GM21717 (cell line): ENCODE results near the gene ALS2.
"Not testable (repeated sequence)": the region's sequence is repeated elsewhere in the genome, so short reads cannot be mapped to it uniquely, and the experiment has no call there.

ENCODE experiments used
- ATAC-seq: cut with Tn5 transposase; IDR thresholded peaks from one replicate; pipeline ENCODE4 v1.9.1; 2021; ENCODE audit warnings: mild to moderate bottlenecking, moderate library complexity; ENCODE audit not compliant: unreplicated experiment

Gene ALS2

DNA sequence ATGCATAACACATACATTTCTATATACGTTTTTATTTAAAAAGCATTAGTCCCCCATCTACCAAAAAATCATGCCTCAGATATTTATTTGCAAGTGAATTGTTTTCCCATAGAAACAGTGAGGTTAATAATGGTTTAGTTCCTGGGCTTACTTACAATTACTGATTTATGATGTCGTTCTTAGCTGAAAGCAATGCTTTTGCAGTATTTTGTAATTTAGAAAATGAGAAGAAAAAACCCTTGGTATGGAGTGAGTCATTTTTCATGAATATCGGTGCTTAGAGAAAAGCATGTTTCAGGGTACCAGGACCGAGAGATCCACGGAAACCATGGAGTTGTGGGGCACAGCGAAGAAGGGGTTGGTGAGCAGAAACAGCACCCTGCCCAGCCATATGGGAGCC, 13.6 kb upstream of the ALS2 start:
- no peak for ATAC-seq

DNA sequence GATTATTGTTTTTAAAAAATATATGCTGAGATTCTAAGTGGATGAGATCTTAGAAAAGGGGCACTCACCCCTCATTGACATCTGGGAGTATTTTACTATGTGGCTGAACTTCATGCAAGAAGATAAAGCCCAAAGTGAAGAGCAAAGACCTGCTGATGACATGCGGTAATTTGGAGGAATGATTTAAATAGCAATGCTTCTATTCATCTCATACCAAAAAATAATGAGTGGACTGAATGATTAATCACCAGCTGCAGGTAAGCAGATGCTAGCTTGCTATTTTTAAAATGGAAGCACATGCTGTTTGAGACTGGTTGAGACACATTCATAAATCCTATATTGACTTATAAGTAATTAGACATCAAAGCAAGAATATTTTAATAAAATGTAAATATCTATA, 12.9 kb upstream of the ALS2 start:
- ATAC-seq: no peak

DNA sequence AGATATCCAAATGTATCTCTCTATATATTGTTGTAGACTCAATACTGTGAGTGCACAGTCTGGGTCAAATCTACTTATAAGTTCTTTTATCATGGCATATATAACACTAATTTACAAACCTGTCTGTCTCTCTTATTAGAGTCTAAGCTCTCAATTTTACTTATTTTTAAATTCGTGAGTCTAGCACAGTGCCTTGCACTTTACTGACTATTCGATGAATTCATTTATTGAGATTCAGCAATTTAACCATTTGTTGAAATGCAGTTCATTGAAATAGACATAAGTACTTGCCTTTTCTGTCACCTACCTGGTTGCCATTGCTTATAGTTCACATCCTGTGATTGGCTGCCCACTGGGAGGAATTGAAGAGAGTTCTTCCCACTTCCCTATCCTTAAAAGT, 10.3 kb upstream of the ALS2 start:
- no peak for ATAC-seq

DNA sequence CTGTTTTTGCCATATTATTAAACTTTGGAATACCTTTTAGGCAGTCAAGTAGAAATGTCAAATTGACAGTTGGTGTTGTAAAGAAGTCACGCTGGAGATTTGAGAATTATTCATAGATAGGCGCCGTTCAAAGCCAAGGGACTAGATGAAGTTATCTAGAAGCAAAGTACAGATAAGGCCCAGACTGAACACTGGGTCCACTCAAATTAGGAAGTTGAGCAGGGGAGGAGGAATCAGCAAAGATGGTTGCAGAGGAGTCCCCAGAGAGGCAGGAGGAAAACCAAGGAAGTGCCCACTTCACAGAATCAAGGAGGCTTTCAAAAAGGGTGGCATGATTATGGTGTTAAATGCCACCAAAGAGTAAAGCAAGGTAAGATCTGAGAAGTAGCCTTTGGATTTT, 9.6 kb upstream of the ALS2 start:
- ATAC-seq: no peak

DNA sequence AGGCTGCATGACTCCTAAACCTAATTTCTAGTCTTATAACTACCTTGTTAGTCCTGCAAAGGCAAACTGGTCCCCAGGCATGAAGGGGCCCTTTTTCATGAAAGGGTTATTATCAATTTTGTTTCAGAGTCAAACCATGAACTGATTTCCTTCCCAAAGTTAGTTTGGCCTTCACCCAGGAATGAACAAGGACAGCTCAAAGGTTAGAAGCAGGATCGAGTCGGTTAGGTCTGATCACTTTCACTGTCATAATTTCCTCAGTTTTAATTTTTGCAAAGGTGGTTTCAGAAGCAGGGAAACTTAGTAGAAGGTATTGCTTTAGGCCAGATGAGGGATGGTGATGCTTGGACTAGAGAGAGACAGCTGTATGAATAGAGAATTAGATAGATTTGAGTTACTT, 8.7 kb upstream of the ALS2 start:
- no peak for ATAC-seq

DNA sequence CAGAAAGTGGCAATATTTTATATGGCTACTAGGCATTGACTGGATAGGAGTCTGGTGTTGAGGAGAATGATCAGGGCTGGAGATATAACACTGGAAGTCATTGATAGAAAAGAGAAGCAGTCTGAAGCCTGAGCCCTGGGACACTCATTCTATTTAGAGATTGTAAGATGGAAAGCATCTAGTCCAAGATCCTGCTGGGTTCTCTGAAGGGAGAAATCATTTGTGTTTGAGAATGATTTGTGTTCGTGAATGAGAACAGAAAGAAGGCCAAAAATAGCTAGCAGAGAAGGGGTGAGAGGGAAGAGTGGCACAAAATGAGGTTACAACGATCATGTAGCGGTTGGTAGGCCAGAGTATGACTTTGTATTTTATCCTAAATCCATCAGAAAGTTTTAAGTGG, 7.6 kb upstream of the ALS2 start:
- ATAC-seq: no peak

DNA sequence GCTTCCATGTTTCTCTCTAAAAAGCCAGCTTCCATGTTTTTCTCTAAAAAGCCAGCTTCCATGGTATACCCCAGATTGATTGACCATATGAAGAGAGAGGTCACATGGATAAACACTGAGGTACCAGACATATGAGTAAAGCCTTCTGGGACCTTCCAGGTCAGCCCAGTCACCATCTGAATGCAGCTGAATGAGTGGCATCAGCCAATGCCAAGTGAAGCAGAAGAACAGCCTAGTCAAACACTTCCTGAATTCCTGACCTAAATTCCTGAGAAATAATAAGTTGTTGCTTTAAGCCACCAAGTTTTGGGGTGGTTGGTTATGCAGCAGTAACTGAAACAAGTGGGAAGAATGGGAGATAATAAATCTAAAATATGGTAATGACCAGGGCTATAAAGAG, 5.7 kb upstream of the ALS2 start:
- no peak for ATAC-seq

DNA sequence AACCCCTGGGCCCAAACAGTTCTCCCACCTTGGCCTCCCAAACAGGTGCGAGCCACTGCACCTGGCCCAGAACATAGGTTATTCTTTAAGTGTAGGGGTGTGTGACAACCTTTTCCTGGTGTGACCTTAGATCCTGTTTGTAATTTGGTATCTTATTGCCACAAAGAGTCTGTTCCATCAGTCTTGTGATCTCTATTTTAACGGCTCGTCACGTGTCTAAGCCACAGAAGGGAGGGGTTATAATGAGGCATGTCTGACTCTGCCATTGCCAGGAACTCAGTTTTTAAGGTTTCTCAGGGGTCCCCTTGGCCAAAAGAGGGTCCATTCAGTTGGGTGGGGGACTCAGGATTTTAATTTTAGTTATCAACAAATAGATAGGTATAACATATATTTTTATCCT, 4.4 kb upstream of the ALS2 start:
- no peak for ATAC-seq

DNA sequence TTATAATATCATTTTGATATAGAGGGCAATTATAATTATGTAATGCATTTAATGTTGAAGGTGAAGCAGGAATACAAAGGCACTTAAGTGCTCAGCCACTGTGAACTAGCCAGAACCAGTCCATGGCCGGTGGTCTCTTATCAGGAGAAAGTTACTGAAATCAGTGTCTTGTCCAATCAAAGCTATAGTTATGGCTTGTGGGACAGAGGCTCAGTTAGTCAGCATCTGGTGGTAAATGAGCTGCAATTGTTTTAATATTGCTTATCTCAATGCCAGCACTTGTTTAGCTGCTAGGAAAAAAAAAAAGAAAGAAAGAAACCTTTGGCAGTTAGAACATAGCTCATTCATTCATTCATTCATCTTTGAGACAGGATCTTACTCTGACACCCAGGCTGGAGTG, 3.8 kb upstream of the ALS2 start:
- ATAC-seq: no peak

DNA sequence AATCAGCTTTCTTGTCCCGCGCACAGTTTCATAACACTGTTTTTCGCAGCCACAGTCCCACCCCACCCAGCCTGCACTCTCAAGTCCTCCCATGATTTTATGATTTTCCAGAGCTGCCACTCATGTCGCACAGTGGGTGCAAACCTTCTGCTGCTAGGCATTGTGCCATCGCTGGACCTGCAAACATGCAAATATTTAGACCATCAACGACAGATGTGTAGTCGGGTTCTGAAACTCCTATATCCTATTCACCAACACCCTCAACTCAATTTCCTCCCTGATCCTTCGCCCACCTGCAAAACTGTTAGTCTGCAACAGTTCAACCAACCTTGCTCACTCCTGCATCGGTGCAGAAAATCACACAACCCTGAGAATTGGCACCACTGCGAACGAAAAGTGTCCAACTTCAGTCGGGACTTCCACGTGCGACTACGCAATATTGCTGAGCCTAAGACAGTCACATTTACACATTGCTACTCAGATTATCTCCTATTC, 871 bp upstream of the ALS2 start:
- ATAC-seq: peak; percentile 5

DNA sequence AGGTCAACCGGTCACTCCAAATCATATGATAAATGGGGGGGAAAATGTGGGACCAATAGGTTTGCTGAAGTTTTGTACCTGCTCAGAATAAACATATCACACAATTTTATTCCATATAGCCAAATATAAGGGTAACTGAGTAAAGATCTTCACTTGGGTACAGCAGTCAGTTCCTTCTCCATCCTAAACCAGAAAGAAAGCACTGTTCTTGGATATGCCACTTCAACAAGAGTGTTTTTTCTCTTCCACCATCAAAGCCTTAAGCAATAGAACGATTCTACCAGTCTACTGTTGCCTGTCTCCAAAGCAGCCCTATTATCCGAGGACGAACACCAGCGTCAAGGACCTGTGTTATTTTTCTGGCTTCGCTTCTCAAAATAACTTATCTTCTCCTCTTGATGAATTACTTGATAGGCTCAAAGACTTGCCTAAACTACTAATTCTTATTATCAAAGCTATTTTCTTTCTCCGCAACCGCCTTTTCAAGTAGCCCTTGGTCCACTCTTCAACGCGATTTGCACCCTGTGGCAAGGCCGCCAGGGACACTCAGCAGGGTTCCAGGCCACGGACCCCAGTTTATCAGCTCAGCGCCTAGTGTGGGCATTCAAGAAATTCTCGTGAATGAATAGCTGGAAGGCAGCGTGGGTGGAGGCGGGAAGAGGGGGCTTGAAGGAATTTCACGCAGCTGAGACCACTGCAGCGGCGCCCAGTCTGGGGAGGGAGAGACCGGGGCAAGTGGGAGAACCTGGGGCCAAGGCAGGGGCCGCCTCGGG, 646 bp downstream of the ALS2 start:
- ATAC-seq: no peak

DNA sequence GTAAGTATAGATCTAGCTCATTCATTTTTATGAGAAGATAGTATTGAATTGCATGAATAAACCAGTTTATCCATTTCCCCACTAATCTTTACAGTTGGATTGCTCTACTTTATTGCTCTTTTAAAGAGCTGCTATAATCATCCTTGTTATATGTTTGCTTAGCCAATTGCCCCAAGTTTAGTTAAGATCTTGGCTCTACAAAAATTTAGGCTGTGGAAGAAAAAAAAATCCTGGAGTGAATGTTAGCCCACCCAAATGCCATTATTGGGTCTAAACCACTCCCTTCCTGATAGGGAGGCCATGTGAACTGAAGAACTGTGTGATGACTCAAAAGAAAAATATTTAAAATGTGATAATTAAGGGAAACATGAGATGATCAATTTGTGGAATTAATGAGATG, 2.9 kb downstream of the ALS2 start:
- no peak for ATAC-seq

DNA sequence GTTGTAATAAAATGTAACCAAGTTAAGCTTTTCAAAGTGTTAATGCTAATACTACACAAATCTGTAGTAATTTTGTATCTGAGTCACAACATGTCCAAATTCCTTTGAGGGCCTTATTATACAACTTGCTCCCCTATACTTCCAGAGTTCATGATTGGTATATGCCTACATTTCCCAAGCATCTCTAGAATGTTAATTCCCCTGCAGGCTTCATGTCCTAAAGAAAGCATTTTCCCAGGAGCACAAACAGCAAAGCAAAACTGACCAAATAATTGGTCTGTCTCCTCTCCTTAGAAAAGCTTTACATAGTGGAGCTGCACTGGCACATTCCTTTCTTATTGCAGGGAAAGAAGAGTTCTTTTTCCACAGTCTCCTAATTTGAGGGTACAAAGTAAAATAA, 3.7 kb downstream of the ALS2 start:
- no peak for ATAC-seq

DNA sequence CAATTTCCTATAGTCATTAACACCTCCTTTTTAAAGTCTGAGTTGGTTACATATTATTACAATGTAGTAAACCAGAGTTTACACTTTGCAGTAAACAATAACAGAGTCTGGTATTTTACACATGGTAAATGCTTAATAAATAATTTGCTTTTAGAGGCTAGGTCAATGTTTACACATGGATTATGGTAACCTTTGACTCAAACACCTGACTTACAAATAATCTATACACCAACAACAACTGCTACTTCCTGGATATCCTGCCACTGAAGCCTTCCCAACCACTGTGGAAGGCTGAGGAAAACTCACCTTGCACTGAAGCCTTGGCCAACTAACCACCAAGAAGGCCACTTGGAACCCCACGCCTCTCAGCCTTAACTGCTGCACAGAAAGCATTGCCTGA, 5.4 kb downstream of the ALS2 start:
- ATAC-seq: no peak

DNA sequence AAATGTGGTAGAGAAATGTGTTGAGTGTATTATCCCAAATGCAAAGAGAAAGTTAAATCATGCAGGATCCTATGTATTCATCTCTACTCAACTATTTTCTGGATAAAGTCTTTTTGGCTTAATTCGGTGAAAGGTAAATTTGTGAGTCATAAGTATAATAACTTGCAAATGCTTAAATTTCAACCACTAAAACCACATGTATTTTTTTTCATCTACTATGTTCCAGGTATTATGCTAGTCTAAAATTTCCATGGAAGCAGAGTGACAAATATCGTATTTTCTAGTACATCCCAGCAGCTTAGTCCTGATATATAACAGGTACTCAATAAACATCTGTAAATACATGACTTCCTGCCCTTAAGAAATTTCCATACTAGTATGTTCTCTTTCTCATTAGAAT, 6.2 kb downstream of the ALS2 start:
- no peak for ATAC-seq

DNA sequence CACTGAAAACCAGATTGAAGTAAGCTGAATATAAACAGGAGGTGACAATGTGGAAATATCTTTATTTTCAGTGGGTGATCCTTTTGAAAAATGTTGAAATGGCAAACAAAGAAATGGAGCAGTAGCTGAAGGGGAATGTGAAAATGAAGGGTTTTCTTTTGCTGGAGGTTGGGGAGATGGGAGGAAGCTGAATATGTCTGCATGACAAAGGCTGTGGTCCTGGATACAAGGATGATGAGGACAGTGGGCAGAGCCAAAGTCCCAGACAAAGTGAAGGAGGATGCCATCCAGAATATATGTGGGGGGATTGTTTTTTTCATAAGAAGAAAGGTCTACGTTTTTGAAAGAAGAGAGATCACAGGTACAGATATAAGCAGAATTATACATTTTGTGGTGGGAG, 6.7 kb downstream of the ALS2 start:
- no peak for ATAC-seq

DNA sequence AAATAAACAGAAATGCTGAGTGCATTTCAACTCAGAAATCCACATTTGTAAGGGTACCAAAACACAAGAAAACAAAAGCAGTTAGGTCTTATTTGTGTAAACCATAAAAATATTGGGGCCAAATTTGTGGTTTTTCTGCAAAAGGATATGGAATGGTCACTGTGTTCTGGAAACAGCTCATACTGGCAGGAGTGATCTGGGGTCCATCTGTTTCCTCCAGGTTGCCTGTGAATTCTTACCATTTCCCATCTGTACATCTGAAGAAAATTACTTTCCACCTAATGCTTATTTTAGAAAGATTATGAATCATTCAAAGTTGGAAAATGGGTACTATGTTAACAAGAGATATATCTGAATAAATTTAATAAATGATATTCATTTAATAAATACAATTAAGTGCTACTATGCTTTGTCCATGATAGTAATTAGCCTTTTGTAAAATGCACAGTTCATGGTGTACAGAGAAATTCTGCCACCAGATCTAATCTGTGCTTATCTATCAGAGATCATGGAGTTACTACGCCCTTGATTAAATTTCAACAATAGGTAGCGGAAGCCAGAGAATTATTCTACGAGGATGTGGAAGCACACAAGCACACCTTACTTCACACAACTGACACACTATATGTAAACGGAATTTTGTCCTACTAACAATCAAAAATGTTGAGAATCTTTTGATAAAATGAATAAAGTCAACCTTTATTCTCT, 10.9 kb downstream of the ALS2 start:
- ATAC-seq: no peak

DNA sequence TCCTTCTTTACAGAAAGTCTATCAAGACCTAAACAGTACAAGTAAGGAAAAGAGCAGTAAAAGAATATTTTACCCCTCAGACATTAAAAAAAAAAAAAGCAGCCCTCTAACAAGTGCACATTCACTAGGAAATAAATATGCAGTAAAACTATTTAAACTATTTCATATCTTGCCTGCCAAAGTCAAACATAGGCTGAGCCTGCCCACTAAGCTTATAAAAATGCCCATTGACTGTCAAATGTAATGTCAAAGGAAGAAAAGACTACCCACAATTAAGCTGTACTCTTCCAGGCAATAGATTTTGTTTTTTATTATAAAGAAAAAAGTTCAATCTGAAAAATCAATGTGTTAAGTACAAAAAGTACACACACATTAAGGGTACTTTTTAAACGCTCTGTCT, 11.8 kb downstream of the ALS2 start:
- no peak for ATAC-seq

DNA sequence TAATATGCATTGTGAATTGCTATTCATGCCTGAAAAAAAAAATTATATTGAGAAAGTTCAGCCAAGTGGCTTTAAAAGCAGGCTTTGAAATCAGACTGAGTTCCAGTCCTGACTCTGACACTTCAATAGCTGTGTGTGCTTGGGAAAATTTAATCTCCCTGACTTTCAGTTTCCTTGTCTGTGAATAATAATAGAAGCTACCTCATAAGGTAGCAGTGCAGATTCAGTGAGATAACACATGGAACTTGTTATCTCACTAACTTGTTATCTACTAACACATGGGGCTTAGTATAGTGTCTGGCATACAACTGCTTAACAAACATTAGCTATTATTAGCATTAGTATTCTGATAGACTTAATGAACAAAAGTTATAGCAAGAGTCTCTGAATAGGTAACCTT, 14.9 kb downstream of the ALS2 start:
- no peak for ATAC-seq

DNA sequence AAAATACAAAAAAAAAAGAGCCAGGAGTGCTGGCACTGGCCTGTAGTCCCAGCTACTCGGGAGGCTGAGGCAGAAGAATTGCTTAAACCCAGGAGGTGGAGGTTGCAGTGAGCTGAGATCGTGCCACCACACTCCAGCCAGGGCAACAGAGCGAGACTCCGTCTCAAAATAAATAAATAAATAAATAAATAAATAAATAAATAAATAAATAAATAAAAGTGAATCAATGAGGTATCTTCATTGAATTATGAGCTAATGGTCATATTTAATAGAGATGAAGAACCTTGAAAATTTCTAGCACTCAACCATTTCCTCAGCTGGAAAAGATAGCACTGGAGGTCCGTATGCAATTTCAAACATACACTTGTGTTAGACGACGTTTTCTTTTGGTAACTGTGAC, 16.3 kb downstream of the ALS2 start:
- ATAC-seq: not testable (repeated sequence)

DNA sequence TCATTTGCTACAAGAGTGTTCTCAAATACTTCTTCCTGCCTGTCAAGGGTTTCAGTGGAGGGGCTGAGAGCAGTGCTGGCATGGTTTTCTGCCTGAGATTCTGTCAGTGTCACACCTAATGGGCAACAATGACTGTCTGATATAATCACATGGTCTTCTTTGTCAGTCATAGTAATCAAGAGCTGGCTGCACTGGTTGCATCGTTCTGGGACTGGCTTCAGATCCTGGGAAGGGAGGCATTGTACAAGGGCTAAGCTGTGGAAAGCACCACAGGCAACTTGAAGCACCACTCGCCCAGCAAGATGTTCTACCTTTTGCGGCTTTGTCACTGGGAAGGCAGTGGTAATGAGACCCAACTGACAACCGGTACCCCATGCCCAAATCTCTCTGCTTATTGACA, 19.6 kb downstream of the ALS2 start:
- no peak for ATAC-seq

DNA sequence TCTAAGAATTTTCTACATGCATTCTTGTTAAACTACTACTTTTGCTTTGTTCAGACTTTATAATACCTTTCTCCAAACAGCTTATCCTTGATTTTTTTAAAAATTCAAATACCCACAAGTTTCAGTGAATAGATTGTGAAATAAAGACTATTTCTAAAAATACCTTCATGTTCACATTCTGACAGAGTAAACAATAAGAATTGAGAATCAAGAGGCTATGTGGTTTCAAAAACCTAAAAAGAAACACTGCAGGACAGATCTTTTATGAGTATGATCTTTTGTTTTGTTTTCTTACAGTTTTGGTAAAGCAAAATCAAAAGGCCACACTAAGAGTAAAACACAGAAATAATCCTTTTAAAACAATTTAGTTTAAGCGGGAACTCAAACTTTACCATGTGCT, 21.2 kb downstream of the ALS2 start:
- no peak for ATAC-seq

DNA sequence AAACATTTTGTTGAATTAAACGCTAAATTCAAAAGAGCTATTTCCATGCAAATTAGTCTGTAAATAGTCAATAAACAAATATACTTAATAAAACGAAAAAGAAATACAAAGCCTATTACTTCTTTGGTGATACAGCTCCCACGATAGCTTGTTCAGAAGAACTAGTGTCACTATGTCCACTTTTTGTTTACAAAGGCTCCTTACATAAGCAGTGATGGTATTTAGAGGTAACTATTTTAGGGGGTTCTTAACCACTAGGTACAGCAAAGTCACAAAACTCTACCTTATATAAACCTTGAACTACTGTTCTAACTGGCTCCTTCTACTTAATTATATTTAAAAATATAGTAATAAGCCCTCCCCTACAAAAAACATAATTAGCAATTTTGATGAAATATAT, 21.9 kb downstream of the ALS2 start:
- no peak for ATAC-seq
